Right lung (tissue), 5 donors: Measurements from ENCODE around the gene EVI2A. TPM values are rescaled to one million over a fixed set of nuclear protein-coding genes. Genes with fewer than 3 reads are reported as not detected.
"Not testable (repeated sequence)": the region's sequence is repeated elsewhere in the genome, so short reads cannot be mapped to it uniquely, and the experiment has no call there.

Experiments used
- DNase-seq, 2 donors: peaks; one replicate each; pipeline ENCODE4 v3.0.0-alpha.2; 2013
- polyA plus RNA-seq, 5 donors: library from polyadenylated mRNA; unstranded; fragments of 120-200 nt; gene quantifications; one replicate each; pipeline versions ENCODE4 v1.2.1 to v1.2.3, GENCODE V29; 2013; ENCODE audit warnings: inconsistent platforms in 1 of 5, low replicate concordance in 1 of 5; ENCODE audit not compliant: insufficient read length in 5 of 5, insufficient read depth in 1 of 5

EVI2A gene
- polyA plus RNA-seq, 5 donors = 1.8 to 3.9 (median 2.6) TPM

DNA sequence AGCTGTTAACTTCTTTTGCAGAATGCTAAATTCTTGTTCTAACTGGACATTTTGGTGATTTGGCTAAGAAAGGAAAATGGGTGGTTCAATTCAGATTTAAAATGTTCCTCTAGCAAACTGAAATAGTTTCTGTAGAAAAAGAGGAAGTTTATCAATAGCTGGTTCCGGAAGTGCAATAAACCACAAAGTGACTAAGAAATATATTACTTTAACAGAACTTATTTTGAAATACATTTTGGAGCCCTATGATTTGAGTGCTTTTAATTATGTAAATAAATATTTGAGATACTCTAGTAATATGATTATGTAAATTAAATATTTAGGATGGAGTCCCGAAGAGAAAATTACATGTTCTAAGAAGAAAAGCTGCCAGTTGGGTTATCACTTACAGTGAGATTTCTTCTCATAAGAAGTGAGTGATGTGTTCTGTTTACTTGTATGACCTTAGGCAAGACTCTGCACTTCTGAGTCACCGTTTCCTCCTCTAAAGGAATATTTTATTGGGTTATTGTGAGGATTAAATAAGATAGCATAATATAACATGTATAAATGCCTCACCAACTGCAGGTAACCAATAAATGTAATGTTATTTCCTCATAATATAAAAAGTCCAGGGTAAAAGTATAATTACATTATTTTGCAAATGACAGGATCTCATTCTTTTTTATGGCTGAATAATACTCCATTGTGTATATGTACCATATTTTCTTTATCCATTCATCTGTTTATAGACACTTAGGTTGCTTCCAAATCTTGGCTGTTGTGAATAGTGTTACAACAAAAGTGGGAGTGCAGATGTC, 7.2 kb downstream of the EVI2A start, which contains the start of gene EVI2B:
Gene EVI2B (minus strand): TSS at position 73 of the 800 bp plus-strand sequence. CDS start 8,445 bp downstream, outside the sequence.
- DNase-seq = no peak

DNA sequence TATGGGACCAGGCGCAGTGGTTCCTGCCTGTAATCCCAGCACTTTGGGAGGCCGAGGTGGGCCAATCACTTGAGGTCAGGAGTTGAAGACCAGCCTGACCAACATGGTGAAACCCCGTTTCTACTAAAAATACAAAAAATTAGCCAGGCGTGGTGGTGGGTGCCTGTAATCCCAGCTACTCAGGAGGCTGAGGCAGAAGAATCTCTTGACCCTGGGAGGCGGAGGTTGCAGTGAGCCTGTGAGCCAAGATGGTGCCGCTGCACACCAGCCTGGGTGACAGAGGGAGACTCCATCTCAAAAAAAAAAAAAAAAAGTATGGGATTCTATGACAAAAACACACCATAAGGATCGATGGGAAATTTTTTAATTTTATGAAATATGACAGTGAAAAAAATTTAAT, 9.2 kb downstream of the EVI2A start:
- not testable (repeated sequence) for DNase-seq

DNA sequence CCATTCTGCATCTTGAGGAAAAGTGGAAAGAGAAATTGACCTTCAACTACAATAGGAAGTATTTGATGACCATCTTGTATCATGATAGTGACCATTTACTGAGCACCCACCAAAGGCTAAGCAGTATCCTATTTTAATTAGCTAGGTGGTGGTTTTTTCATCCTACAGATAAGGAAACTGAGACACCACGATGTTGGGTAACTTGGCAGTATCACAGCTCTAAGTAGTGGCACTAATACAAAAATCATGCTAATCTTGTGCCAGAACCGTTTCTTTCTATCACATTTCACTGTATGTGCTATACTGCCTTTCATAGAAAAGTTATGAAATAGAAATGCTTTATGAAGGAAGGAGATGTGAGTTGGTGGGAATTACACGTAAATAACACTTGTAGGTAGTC, 9.9 kb downstream of the EVI2A start:
- DNase-seq = no peak

- no peak for DNase-seq
Measured at GRCh38 chr17:31310886-31311285, 10.5 kb downstream of the EVI2A start.

DNA sequence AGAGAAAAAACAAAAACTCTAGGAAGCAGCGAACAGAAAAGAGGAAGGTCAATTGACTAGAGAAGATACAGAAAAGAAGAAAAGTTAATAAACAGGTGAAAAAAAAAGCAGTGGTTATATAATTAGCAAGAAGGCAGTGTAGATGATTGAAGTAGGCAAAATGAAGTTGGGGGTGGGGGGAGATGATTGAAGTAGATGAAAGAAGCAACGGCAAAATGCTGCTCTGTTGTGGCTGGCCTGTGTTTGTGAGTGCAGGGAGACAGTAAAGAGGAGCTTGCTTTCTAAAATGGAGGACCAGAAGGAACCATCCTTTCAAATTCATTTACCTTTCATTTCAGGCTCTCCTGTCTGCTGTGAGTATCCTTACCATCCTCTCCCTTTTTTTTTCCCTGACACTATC, 11.2 kb downstream of the EVI2A start:
- DNase-seq = no peak

- DNase-seq = no peak
Measured at GRCh38 chr17:31309556-31309955, 11.9 kb downstream of the EVI2A start.

DNA sequence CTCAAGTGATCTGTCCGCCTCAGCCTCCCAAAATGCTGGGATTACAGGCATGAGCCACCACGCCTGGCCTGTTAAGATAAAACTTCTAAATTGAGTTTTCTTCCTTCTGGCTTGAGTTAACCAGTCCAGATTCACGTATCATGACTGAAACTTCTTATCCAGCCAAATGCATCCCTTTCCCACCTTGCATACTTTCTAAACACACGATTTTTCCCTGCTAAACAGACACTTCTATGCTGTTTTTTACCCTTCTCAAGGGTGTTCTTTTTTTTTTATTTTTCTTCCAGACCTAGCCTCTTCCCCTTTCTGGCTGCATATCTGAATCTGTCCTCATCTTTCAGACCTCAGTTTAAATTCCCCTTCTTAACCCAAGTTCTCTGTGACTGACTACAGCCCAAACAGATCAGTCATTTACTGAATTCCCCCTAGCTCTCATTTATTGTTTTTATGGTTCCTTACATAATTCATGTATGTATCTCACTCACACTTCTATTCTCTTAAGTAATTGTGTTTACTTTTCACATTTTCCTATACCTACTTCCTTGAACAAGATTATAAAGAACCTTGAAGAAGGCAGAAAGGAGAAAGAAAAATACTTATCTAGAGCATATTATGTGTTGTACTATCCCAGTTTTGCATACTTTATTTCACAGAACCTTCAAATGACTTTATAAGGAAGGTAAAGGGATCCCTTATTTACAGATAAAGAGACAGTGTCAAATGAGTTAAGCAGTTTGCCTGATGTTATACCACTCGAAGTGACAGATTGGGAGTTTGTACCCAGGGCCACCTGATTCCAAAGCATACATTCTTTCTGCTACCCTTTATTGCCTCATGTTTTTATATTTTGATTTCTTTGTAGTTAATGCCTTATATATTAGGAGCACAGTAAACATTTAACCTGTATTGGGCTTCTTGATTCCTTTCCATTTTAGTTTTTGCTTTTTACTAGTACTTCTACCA, 12.8 kb downstream of the EVI2A start:
- DNase-seq = no peak

DNA sequence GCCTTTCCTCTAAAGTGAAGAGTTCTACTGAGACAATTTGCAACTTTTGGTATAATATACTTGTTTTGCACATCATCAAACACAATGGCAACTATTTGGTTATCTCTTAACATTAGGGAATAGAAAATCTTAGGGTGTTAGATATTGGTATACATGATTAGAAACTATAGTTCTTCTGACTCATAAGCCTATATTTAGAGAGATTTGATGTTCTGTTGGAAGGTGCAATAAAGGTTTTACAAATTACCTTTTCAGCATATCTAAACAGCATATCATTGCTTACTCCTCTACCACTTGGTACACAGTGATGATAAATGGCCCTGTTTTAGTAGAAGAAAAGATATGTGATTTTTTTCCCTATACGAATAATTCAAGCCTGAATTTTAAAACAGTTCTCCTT, 13.8 kb downstream of the EVI2A start:
- no peak for DNase-seq

- DNase-seq = no peak
Measured at GRCh38 chr17:31299624-31300023, 21.8 kb downstream of the EVI2A start.

DNA sequence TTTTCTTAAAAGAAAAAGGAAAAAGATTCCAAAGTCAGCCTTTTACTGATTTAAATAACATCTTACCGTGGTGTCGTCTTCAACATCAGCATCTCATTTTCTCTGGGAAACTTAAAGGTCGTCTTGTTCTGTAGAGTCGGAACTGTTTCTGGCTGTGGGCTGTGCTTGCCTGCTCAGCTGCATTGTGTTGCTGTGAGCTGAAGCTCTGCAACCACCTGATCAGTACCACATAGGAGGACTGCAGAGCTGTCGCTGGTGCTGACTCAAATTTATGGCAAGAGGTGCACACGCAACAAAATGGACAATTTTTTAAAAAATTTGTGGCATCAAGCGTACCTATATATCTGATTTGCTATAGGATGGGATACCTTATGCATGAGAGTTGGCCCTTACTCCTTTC, 24.3 kb downstream of the EVI2A start, which contains the start of gene OMG:
Gene OMG (minus strand): TSS at position 150 of the 400 bp plus-strand sequence. CDS start 908 bp downstream, outside the sequence.
- DNase-seq = no peak

DNA sequence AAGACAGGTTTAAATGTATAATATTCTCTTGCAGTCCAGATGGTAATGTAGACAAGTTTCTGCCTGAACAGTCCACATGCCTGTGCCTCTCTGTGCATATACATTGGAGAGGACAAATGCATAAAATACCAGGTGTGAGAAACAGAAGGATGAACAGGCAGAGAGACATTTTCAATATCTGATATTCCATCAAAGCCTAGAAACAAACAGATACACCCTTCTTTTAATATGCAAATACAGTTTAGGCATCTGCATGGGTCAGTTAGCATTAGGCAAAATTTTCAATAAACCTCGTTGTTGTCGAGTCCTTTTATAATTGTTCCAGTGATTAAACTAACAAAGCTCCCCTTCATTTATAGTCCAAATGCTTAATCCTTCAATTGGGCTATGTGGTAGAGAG, 25.3 kb downstream of the EVI2A start:
- DNase-seq = no peak

- DNase-seq = no peak
Measured at GRCh38 chr17:31295489-31295871, 25.9 kb downstream of the EVI2A start.

DNA sequence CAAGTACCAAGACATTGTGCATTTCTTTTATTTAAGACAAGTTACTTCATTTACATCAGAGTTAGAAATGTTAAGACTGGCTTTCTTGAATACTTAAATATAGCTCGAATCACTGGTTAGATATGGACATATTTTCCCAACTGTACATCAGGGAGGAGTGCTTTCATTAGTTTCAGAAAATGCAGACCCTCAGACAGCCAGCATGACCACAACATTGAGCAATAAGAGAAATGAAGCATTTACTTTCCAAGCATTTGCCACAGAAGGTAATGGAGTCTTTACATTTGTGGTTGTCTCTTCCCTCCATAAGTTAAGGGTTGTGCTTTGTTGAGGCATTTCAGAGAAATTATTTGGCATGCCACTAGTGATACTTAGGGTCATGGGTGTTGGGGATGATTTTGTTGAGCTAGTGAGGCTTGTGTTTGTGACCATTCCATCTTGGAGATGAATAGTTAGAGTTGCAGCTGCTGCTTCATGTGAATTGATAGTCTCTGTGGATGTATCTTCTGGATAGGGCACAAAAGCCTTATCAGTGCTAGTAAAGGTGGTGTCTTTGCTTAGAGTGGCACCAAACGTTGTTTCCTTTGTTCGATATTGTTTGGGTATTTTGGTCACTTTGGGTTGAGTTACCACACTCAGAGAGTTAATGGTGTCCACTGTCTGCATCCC, 26.5 kb downstream of the EVI2A start:
- DNase-seq = no peak

DNA sequence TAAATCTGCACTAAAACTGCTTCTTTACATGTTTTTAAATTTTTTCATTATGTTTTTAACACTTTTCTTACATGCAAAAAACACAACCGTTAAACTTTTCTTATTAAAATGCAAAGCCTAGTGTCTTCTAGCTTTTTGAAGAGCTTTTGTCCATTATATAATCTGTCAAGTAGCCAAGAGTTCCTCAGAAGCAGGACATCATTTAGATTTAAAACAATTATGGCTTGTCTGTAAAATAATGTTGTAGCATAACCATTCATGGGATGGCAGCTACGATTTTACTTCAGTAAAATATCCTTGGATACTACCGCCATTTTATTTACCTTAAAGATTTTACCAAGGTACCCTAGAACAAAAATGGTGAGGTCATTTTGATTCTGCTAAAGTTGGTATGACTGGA, 27.2 kb downstream of the EVI2A start:
- no peak for DNase-seq

DNA sequence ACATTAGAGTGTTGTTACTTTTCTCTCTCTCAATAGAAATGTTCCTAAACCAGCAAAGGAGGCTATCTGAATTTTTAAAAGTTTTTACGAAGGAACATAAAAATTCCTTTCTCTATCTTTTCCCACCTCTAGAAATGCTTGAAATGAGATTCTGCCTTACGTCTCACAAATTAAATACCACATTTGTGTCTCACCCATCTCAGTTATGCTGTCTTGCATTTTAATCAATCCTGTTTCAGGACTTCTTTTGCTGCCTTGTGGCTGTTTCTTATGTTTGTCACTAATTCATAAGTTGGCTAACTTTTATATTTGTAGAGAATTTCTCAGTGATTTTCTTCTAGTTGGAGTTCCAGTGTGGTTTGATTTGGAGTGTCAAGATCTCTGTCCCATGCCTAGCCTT, 27.8 kb downstream of the EVI2A start:
- no peak for DNase-seq

DNA sequence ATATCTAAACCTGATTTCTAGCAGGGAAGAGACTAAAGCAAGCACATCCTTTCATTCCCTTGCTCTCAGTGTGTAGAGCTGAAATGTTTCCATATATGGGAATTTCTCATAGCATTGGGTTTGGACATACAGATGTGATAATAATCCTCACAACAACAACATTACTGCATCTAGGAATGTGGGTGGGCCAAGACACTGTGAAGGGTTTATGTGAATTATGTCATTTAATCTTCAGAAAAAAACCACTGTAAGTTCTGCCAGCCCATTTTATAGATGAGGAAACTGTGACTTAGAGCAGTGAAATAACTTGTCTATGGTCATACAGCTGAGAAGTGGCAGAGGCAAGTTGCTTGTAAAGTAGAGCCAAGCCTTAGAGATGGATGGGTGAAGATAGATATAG, 29.6 kb downstream of the EVI2A start:
- no peak for DNase-seq

- DNase-seq = no peak
Measured at GRCh38 chr17:31289790-31290189, 31.6 kb downstream of the EVI2A start.

GRCh38 chr17:31287932-31288331, 33.5 kb downstream of the EVI2A start:
- not testable (repeated sequence) for DNase-seq

- no peak for DNase-seq
Measured at GRCh38 chr17:31286587-31286986, 34.8 kb downstream of the EVI2A start.

DNA sequence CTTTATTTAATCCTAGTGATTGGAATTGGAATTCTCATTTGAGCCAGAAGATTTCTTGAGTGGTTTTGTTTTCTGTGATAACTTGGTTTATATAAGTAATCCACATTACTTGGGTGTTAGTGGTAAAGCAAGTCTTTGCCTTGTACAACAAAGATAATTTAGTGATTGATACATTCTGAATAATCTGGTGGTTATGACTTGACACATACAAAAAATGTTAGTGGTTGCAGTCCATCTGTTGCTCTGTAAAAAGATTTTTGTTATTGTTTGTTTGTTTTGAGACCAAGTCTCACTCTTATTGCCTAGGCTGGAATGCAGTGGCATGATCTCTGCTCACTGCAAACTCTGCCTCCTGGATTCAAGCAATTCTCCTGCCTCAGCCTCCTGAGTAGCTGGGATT, 37.6 kb downstream of the EVI2A start:
- no peak for DNase-seq

DNA sequence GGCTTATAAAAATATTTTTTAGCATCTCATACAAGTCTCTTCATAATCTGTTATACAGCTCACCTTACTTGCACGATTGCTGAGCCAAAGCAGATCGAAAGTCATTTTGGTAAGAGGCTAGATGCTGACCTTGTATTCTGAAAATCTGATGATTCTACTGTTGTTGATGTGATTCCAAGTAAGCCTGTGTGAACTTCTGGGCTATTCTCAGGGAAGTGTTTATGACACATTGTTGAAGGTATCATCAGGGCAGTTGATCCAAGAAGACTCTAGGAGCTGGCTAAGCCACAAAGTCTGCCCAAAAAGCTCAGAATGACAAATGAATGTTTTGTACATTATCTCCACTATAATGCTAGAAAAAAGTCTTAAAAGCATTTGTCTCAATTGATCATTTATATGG, 40.4 kb downstream of the EVI2A start:
- no peak for DNase-seq

DNA sequence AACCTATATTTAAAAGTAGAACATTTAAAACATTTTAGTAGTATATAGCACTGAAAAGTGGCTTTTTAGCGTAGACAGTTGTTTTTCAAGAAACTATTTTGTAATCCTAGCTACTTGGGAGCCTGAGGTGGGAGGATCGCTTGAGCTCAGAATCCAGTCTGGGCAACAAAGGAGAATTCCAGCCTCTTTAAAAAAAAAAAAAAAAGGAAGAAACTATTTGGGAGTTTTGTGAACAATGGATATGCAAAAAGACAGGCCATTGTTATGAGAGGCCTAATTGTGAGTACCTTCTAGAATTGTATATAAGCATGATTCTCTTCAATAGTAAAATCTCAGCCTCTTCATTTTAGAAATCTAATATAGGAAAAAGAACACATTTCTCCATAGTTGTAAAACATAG, 42.0 kb downstream of the EVI2A start:
- DNase-seq = no peak
